Ascending aorta (tissue), 2 donors: ENCODE data around the gene ANKH. TPM values are rescaled to one million over a fixed set of nuclear protein-coding genes. Genes with fewer than 3 reads are reported as not detected.

Source experiments
- DNase-seq, 2 donors: peaks; one replicate each; pipeline ENCODE4 v3.0.0-alpha.2; 2019; ENCODE audit warnings: low spot score in 2 of 2
- H3K27ac ChIP-seq, 2 donors: fragments of 200-600 bp; sonication (generic); one replicate each; pipeline ENCODE4 v1.5.1; 2016 to 2017; ENCODE audit warnings: mild to moderate bottlenecking in 1 of 2
- H3K27me3 ChIP-seq: fragments of 200-600 bp; sonication (generic); one replicate; pipeline ENCODE4 v1.5.1; 2017
- H3K36me3 ChIP-seq, 2 donors: fragments of 200-600 bp; sonication (generic); one replicate each; pipeline ENCODE4 v1.5.1; 2016
- H3K4me1 ChIP-seq, 2 donors: fragments of 200-600 bp; sonication (generic); one replicate each; pipeline ENCODE4 v1.5.1; 2016 to 2017; ENCODE audit warnings: mild to moderate bottlenecking in 1 of 2
- H3K4me3 ChIP-seq, 2 donors: fragments of 200-600 bp; sonication (generic); one replicate each; pipeline ENCODE4 v1.5.1; 2016 to 2017; ENCODE audit warnings: mild to moderate bottlenecking in 1 of 2
- H3K9me3 ChIP-seq, 2 donors: fragments of 200-600 bp; sonication (generic); one replicate each; pipeline ENCODE4 v1.5.1; 2016
- CTCF ChIP-seq, 3 experiments: fragments of 200-600 bp in 2 of 3; fragments of 450-650 bp in 1 of 3; sonication (generic) in 2 of 3; IDR thresholded peaks; one replicate each; pipeline ENCODE4 v1.5.1; 2016 to 2019; ENCODE audit warnings: antibody characterized with exemption in 3 of 3, mild to moderate bottlenecking in 1 of 3, moderate library complexity in 1 of 3
- intact Hi-C: fragments of 100-400 bp; cut with DNase I; formaldehyde crosslinking; loops from one replicate; pipeline ENCODE4 v1.15.1; 2023
- total RNA-seq: library from RNA; depleted of rRNA; stranded (reverse); fragments of >200 nt; gene quantifications from one replicate; pipeline ENCODE4 v1.1.0, GENCODE V29; 2016

The ANKH gene
- total RNA-seq, 1 donor from 2014 or later: 388 TPM

- no peak for DNase-seq
- no peak overlapping the region for H3K4me3 ChIP-seq
- no peaks in the 10 kb centered on the region for H3K9me3 ChIP-seq
- H3K27ac ChIP-seq: no peak overlapping the region
- intact Hi-C loops: no loop called here
- no peak for TF ChIP-seq CTCF (IDR thresholded peaks at IDR 0.05)
- no peaks in the 10 kb centered on the region for H3K27me3 ChIP-seq
- H3K4me1 ChIP-seq: no peaks in the 10 kb centered on the region
- H3K36me3 ChIP-seq: no peaks in the 10 kb centered on the region
These were observed 214.7 kb downstream of the ANKH start for GRCh38 chr5:14656898-14657297.

- no peak for TF ChIP-seq CTCF (IDR thresholded peaks at IDR 0.05)
- intact Hi-C loops: no loop called here
These were observed 216.3 kb downstream of the ANKH start for GRCh38 chr5:14655146-14655741.

More at GRCh38 chr5:14655146-14655741, 216.3 kb downstream of the ANKH start:
- H3K9me3 ChIP-seq: no peaks in the 10 kb centered on the region
- no peaks in the 10 kb centered on the region for H3K4me1 ChIP-seq
- DNase-seq: no peak
- no peak overlapping the region for H3K27ac ChIP-seq
- H3K27me3 ChIP-seq: no peaks in the 10 kb centered on the region
- no peak overlapping the region for H3K4me3 ChIP-seq
- no peaks in the 10 kb centered on the region for H3K36me3 ChIP-seq

Other genes starting within 250 kb of the ANKH start
- 56.9 TPM for gene OTULIN, start 207.1 kb downstream of the ANKH start, total RNA-seq